Fibroblast of villous mesenchyme (primary cell): ENCODE results near the gene SLC44A1. TPM values are rescaled to one million over a fixed set of nuclear protein-coding genes. Genes with fewer than 3 reads are reported as not detected.
"Not testable (repeated sequence)": the region's sequence is repeated elsewhere in the genome, so short reads cannot be mapped to it uniquely, and the experiment has no call there.

Source experiments
- DNase-seq: peaks from one replicate; pipeline ENCODE4 v3.0.0-alpha.2; 2010; ENCODE audit warnings: low read depth
- H3K4me3 ChIP-seq: 2 replicates; pipeline ENCODE4 v1.5.1; 2011; ENCODE audit warnings: low read depth, mild to moderate bottlenecking, low read length
- total RNA-seq: library from RNA; depleted of rRNA; stranded (reverse); fragments of >200 nt; gene quantifications from 2 replicates; pipeline ENCODE4 v1.2.3, GENCODE V29; 2012
- TF ChIP-seq, protein P1 (sequence below): IDR thresholded peaks from 2 replicates; pipeline ENCODE4 v1.5.1; 2012; ENCODE audit warnings: low read depth, mild to moderate bottlenecking, low read length; ENCODE audit not compliant: insufficient read depth

SLC44A1 gene
- total RNA-seq, 1 donor, result 37.1 TPM

DNA sequence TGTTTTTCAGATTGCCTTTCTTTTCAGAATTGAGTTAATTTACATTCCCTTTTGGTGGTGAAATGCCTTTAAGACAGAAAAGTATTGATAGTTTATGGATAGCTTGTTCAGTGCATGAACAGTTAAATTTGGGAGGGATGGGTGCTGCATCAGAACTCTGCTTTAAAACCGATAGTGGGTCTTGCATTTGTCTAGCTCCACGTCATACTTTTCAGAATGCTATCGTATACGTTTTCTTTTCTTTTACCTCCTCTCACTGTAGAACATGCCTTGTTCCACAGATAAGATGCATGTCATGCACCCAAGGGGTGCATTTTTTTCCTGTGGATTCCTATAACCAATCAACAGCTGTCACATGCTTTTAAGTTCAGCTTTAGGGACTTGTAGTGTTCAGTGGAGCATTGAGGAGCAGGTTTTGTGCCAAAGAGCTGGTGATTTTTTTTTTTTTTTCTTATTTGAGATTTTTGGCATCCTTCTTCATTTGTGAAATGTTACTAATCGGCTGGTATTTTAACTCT, 2.3 kb downstream of the SLC44A1 start:
- H3K4me3 ChIP-seq, result no peak overlapping the region
- no peak for DNase-seq
- TF ChIP-seq, protein P1, sequence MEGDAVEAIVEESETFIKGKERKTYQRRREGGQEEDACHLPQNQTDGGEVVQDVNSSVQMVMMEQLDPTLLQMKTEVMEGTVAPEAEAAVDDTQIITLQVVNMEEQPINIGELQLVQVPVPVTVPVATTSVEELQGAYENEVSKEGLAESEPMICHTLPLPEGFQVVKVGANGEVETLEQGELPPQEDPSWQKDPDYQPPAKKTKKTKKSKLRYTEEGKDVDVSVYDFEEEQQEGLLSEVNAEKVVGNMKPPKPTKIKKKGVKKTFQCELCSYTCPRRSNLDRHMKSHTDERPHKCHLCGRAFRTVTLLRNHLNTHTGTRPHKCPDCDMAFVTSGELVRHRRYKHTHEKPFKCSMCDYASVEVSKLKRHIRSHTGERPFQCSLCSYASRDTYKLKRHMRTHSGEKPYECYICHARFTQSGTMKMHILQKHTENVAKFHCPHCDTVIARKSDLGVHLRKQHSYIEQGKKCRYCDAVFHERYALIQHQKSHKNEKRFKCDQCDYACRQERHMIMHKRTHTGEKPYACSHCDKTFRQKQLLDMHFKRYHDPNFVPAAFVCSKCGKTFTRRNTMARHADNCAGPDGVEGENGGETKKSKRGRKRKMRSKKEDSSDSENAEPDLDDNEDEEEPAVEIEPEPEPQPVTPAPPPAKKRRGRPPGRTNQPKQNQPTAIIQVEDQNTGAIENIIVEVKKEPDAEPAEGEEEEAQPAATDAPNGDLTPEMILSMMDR, result no peak

DNA sequence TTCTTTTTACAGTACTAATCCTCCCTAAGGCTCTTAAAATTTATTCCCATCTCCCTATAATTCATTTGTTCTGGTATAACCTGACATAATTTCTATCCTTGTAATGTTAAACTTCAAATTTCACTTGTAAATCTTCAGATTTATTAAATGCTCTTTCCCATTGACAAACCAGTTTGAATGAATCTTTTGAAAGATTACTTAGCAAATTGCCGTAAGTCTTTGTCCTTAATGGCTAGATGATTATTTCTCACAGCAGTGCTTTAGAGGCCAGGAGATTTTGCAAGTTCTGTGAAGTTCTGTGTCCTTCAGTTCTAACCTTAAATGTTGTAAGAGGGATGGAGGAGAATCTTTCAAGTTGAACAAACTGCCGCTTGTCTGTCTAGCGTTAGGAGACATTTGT, 4.2 kb downstream of the SLC44A1 start:
- no peak overlapping the region for H3K4me3 ChIP-seq
- TF ChIP-seq, protein P1, result no peak
- no peak for DNase-seq

DNA sequence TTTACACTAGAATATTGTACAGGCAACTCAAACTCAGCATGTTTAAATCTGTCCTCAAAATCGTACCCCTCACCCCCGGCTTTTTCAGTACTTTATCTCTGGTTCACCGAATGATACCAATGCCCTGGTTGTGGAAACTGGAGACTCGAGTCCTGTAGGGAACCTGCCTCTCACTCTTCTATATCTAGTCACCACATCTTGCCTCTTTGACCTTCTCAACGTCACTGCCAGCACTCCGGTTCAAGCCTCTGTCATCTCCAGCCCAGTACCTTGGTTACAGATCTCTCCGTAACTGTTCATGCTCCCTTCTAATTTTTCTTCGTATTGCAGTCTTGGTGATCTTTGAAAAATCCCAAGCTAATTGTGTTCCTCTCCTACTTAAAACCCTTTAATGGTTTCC, 6.7 kb downstream of the SLC44A1 start:
- no peak overlapping the region for H3K4me3 ChIP-seq
- TF ChIP-seq, protein P1, result no peak

GRCh38 chr9:105251733-105252404, 7.4 kb downstream of the SLC44A1 start:
- no peak overlapping the region for H3K4me3 ChIP-seq
- no peak for DNase-seq
- TF ChIP-seq, protein P1, result no peak

More for the DNA sequence above, 6.7 kb downstream of the SLC44A1 start:
- no peak for DNase-seq

DNA sequence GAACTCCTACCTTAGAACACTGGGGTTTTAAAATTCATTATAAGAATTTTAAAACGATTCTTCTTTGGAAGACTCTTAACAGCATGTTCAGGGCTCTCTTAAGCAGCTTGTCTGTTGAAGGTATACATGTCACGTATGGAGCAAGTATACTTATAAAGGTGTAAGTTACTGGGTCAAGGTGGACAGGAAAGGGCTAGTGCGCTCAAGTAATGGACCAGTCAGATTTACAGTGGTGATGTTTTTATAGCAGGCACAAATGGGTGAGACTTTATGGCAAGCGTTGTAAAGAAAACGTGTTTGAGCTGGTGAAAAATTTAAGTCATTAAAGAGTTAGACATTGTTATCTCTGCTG, 7.9 kb downstream of the SLC44A1 start:
- no peak overlapping the region for H3K4me3 ChIP-seq

GRCh38 chr9:105254226-105254625, 9.8 kb downstream of the SLC44A1 start:
- H3K4me3 ChIP-seq, result no peak overlapping the region
- no peak for DNase-seq
- TF ChIP-seq, protein P1, result no peak

More for the DNA sequence above, 7.9 kb downstream of the SLC44A1 start:
- DNase-seq, result no peak
- TF ChIP-seq, protein P1, result no peak

DNA sequence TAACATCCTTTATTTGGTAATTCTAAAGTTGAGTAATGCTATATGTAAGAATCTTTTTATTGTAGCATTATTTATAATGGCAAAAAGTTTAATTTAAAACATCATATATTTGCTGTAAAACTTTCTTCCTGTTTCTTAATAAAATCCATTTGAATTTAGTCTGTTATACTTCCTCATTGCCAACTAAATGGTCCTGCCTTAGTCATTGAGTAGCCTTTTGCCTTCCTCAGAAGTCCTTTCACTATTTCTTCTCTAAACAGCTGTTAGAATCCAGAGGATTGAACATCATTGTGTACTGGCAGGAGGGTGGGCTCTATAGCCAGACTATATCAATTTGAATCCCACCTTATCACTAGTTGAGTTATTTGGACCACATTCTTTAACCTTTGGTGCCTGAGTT, 11.0 kb downstream of the SLC44A1 start:
- TF ChIP-seq, protein P1, result no peak
- no peak overlapping the region for H3K4me3 ChIP-seq
- no peak for DNase-seq

GRCh38 chr9:105256569-105256968, 12.1 kb downstream of the SLC44A1 start:
- not testable (repeated sequence) for DNase-seq, H3K4me3 ChIP-seq
